IPS-15b (cell line): ENCODE data around the gene FOXA3.

Experiments used
- H3K27me3 ChIP-seq: one replicate; pipeline ENCODE4 v1.6.1; 2013; ENCODE audit warnings: low read length; ENCODE audit not compliant: control insufficient read depth, insufficient read depth
- H3K36me3 ChIP-seq: one replicate; pipeline ENCODE4 v1.6.1; 2013; ENCODE audit warnings: low read length; ENCODE audit not compliant: control insufficient read depth, insufficient read depth
- H3K4me1 ChIP-seq: one replicate; pipeline ENCODE4 v1.6.1; 2013; ENCODE audit warnings: mild to moderate bottlenecking, low read length; ENCODE audit not compliant: control insufficient read depth, insufficient read depth
- H3K4me3 ChIP-seq: one replicate; pipeline ENCODE4 v1.5.1; 2013; ENCODE audit warnings: low read depth, low read length
- H3K9ac ChIP-seq: one replicate; pipeline ENCODE4 v1.6.1; 2013; ENCODE audit warnings: low read depth, mild to moderate bottlenecking, low read length
- H3K9me3 ChIP-seq: one replicate; pipeline ENCODE4 v1.6.1; 2013; ENCODE audit warnings: mild to moderate bottlenecking, low read length; ENCODE audit not compliant: control insufficient read depth, insufficient read depth

FOXA3 gene

GRCh38 chr19:45879971-45880370 is 15.8 kb downstream of the FOXA3 start:
- no peak overlapping the region for H3K4me3 ChIP-seq
- no peaks in the 10 kb centered on the region for H3K27me3 ChIP-seq
- no peak overlapping the region for H3K9ac ChIP-seq
- peaks cover 2% of the 10 kb centered on the region for H3K36me3 ChIP-seq
- no peaks in the 10 kb centered on the region for H3K9me3 ChIP-seq
- H3K4me1 ChIP-seq, result peaks cover 24% of the 10 kb centered on the region

DNA sequence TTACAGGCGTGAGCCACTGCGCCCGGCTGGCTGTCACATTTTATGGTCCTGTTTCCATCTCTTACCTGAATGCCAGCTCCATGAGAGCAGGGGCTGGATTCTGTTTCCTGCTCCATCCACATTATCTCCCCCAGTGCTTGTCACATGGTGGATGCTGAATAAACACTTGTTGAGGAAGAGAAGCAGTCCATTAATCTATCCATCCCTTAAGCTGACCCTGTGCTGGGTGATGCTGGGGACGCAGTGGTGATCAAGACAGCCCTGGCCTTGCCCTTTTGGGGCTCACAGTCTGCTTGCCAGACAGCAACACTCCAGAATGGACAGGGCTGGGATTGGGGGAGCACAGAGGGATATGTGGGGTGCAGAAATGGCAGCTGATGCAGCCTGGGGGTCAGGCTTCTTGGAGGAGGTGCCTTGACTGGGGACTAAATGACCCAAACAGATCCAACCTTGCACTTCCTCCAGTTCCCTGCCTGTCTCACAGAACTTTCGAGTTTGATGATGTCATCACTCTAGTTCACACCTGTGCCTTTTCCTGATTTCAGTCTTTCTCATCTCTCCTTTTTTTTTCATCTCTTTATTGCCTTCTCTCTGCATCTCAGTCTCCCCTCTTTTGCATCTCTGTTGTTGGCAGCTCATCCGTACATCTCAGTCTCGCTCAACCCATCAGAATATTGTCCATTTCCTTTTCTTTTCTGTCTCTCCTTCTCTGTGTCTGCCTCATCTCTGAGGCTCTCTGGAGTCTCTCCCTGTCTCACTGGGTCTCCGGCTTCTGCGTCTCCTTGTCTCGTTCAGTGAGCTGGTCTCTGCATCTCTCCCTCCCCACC is 17.2 kb downstream of the FOXA3 start:
- H3K4me3 ChIP-seq, result peak overlapping the region; percentile 67
- H3K9ac ChIP-seq, result no peak overlapping the region
- H3K4me1 ChIP-seq, result peaks cover 21% of the 10 kb centered on the region

DNA sequence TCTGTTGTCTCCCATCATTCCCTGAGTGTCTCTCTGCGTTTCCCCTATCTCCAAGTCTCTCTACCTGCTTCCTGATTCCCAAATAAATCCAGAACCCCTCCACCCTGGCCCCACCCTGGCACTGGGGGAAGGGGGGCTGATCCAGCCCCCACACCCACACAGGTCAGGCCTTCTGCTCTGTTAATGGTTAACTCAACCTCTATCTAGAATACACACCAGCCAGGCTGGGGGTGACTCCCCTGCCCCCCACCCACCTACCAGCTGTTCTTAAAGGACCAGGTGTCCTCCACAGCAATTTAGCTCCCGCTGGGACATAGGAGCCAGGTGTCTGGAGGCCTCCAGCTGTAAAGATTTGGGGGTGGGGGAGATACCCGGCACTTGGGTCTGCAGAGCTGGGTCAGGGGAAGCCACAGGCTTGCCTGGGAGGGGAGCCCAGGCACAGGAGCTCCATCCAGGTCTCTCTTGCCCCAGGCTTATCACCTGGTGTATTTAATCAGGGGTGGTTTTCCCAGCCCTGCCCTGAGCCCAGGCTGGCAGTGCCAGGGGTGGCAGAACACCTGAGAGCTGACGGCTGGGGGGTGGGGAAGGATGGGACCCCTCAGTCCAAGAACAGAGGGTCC is 17.9 kb downstream of the FOXA3 start:
- peaks cover 20% of the 10 kb centered on the region for H3K4me1 ChIP-seq
- H3K4me3 ChIP-seq, result peak overlapping the region; percentile 67
- H3K9me3 ChIP-seq, result no peaks in the 10 kb centered on the region
- no peaks in the 10 kb centered on the region for H3K27me3 ChIP-seq
- peaks cover 4% of the 10 kb centered on the region for H3K36me3 ChIP-seq
- peak overlapping the region; percentile 88 for H3K9ac ChIP-seq

More for the DNA sequence above, 17.2 kb downstream of the FOXA3 start:
- Histone ChIP-seq H3K36me3 (peaks cover 4% of the 10 kb centered on the region), H3K9me3 (no peaks in the 10 kb centered on the region), H3K27me3 (no peaks in the 10 kb centered on the region)

DNA sequence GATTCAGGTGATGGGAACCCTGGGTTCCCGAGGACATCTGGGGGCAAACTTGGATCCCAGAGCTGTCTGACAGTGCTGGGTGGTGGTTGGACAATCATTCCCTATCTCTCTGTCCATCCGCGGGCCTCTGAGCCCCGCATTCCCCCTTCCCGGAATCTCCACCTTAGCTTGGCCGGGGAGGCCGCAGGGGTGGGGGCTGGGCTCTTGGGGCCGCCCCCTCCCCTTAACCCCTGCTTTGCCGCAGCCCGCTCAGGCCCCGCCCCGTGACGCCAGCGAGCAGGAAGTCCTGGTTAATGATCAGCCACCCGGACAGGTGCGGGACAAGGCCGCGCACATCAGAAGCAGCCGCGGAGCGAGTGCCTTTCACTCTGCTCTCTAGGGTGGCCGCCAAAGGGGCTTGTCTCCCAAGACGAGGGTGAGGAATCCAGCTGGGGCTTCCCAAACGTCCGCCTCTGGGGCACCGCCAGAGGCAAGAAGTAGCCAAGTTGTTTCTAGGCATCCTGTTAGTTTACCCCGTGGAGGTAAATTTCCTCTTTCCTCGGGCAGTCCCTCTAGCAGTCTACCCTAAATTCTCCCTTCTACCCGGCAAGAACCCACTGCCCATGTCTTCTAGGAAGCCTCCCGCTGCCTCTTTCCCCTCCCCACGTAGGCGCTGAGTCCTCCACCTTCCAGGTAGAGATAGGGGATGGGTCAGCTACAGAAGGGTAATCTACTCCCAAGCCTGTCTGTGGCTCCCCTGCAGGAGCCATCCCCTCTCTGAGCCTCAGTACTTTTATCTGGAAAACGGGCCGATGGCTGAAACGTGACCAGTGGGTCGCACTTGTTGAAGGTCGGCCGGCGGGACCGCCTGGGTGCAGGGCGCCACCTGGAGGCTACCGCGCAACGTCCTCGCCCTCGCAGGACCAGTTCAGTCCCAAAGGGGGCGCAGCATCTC is 18.8 kb downstream of the FOXA3 start:
- peak overlapping the region; percentile 88 for H3K9ac ChIP-seq
- peaks cover 4% of the 10 kb centered on the region for H3K36me3 ChIP-seq
- H3K4me3 ChIP-seq, result peak overlapping the region; percentile 67
- H3K27me3 ChIP-seq, result no peaks in the 10 kb centered on the region
- peaks cover 20% of the 10 kb centered on the region for H3K4me1 ChIP-seq
- H3K9me3 ChIP-seq, result no peaks in the 10 kb centered on the region

GRCh38 chr19:45883586-45883880 is 19.4 kb downstream of the FOXA3 start:
- Histone ChIP-seq H3K4me1 (peaks cover 20% of the 10 kb centered on the region), H3K9me3 (no peaks in the 10 kb centered on the region), H3K9ac (no peak overlapping the region), H3K36me3 (peaks cover 4% of the 10 kb centered on the region), H3K4me3 (no peak overlapping the region), H3K27me3 (no peaks in the 10 kb centered on the region)

GRCh38 chr19:45883881-45884681 is 20.0 kb downstream of the FOXA3 start:
- Histone ChIP-seq H3K9ac (no peak overlapping the region), H3K27me3 (no peaks in the 10 kb centered on the region), H3K4me1 (peaks cover 20% of the 10 kb centered on the region), H3K4me3 (peak overlapping the region; percentile 85), H3K36me3 (peaks cover 4% of the 10 kb centered on the region), H3K9me3 (no peaks in the 10 kb centered on the region)

DNA sequence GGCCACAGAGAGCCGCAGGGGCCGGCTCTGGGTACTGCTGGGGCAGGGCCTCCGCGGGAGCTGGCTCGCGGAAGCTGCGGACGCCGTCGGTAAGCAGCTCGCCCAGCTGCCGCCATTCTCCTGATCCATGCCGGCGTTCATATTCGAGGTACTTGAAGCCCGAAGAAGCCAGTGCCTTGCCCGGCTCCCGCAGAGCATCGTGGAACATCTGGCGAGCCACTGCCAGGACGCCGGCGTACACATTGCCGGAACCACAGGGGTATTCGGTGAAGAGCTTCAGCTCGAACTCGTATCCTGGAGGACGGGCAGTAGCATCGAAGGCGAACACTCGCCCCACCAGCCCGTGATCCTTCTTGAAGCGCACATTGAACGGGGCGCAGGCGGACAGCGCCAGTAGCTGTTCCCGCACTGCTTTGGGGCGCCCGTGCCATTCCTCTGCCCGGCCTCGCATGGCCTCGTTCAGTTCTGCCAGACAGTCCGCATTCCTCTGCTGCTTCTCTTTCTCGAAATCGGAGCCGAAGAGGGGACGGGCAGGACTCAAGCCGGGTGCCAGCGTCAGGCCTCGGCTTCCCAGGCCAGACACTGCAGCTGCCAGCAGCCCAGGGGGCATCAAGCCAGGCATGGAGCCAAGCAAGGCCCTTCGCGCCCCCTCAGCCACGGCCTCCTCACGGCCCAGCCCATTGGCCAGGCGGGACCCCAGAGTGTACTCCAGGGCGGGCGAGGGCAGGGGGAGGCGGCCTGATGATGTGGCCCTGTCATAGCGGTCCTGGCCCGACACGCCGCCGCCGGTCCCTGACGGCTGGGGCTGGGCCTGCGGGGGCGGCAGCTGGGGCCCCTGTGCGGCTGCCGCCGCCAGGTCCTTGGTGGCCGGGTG is 20.8 kb downstream of the FOXA3 start:
- Histone ChIP-seq H3K4me1 (peaks cover 20% of the 10 kb centered on the region), H3K9me3 (no peaks in the 10 kb centered on the region), H3K27me3 (no peaks in the 10 kb centered on the region), H3K9ac (peak overlapping the region; percentile 37), H3K4me3 (peak overlapping the region; percentile 85), H3K36me3 (peaks cover 4% of the 10 kb centered on the region)

DNA sequence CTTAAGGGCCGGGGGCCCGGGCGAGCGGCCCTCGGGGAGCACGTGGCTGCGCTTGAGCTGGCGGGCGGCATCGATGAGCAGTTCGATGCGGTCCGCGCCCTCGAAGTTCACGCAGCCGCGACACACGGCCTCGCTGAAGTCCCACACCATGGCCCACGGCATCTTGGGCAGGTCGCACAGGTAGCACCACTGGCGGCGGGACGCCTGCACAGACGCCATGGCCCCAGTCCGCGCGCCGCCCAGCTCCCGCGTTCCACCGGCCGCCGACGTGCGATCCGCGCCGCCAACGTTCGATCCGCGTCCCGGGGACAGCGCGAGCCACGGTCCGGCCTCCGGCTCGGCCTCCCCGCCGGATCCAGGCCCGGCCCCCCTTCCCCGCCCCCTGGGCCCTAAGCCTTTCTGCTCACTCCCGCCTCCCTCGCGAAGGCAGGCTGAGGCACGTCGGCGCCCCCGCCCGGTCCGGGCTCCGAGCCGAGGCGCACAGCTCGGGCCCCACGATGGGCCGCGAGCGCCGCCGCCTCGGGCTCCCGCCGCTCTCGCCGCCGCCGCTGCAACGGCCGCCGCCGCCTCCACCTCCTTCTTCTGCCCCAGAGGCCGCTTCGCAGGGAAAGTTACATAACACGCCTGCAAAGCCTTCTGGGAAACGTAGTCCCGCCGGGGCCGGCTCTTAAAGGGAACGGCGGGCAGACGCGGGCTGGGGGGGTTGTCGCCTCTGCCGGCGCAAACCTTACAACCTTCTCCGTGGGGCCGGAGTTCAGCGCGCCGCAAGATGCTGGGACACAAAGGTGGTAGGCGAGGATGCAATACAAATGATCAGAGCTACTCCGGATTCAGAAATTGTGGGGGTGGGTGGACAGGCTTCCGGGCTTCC is 21.7 kb downstream of the FOXA3 start, which contains the start of gene IRF2BP1:
IRF2BP1 (minus strand) TSS at position 586 of the 871 bp plus-strand sequence; CDS start at position 219, 367 bp downstream.
- Histone ChIP-seq H3K4me3 (peak within 1 kb of the TSS; percentile 85), H3K9ac (peak within 1 kb of the TSS; percentile 89), H3K36me3 (peaks cover 4% of the 10 kb centered on the region), H3K4me1 (peaks cover 20% of the 10 kb centered on the region), H3K9me3 (no peaks in the 10 kb centered on the region), H3K27me3 (no peaks in the 10 kb centered on the region)

- Histone ChIP-seq H3K4me1 (peaks cover 14% of the 10 kb centered on the region), H3K4me3 (peak overlapping the region; percentile 85), H3K9ac (peak overlapping the region; percentile 89), H3K36me3 (peaks cover 4% of the 10 kb centered on the region), H3K27me3 (no peaks in the 10 kb centered on the region), H3K9me3 (no peaks in the 10 kb centered on the region)
Observed at GRCh38 chr19:45886427-45887199, 22.5 kb downstream of the FOXA3 start.
